ENCODE data around the gene IDS.
"Not testable (repeated sequence)": the region's sequence is repeated elsewhere in the genome, so short reads cannot be mapped to it uniquely, and the experiment has no call there.

The IDS gene

GRCh38 chrX:149504915-149505651 lies at the start of gene IDS:
TSS of gene IDS (minus strand) at chrX:149505306. CDS start at chrX:149505137, 169 bp downstream.
- peak; percentile 41 for DNase-seq (ENCODE audit: low read depth, low spot score)

- DNase-seq (ENCODE audit: low read depth, low spot score): not testable (repeated sequence)
Measured at GRCh38 chrX:149551939-149552248, 46.8 kb upstream of the IDS start.

- DNase-seq (ENCODE audit: low read depth, low spot score): not testable (repeated sequence)
Measured at GRCh38 chrX:149551245-149551938, 46.3 kb upstream of the IDS start.

- DNase-seq (ENCODE audit: low read depth, low spot score): not testable (repeated sequence)
Measured at GRCh38 chrX:149550454-149550853, 45.3 kb upstream of the IDS start.

- DNase-seq (ENCODE audit: low read depth, low spot score): not testable (repeated sequence)
Measured at GRCh38 chrX:149549701-149550100, 44.6 kb upstream of the IDS start, which contains the start of gene HSFX3. TSS of gene HSFX3 (minus strand) at chrX:149549924. CDS start at chrX:149549852, 72 bp downstream.

- DNase-seq (ENCODE audit: low read depth, low spot score): not testable (repeated sequence)
Measured at GRCh38 chrX:149547782-149548181, 42.7 kb upstream of the IDS start.

GRCh38 chrX:149546962-149547361 lies 41.9 kb upstream of the IDS start:
- DNase-seq (ENCODE audit: low read depth, low spot score): not testable (repeated sequence)

GRCh38 chrX:149545545-149546543 lies 40.7 kb upstream of the IDS start:
- not testable (repeated sequence) for DNase-seq (ENCODE audit: low read depth, low spot score)

- no peak for DNase-seq (ENCODE audit: low read depth, low spot score)
Measured at GRCh38 chrX:149541521-149542047, 36.5 kb upstream of the IDS start.

GRCh38 chrX:149540621-149541520 lies 35.8 kb upstream of the IDS start, which contains the start of gene EOLA1:
TSS of gene EOLA1 (plus strand) at chrX:149541012. CDS start at chrX:149545631, 4,619 bp downstream.
- DNase-seq (ENCODE audit: low read depth, low spot score): peak; percentile 78

- peak; percentile 57 for DNase-seq (ENCODE audit: low read depth, low spot score)
Measured at GRCh38 chrX:149540131-149540620, 35.1 kb upstream of the IDS start.

- peak; percentile 71 for DNase-seq (ENCODE audit: low read depth, low spot score)
Measured at GRCh38 chrX:149539283-149540130, 34.4 kb upstream of the IDS start.

- not testable (repeated sequence) for DNase-seq (ENCODE audit: low read depth, low spot score)
Measured at GRCh38 chrX:149537474-149537873, 32.4 kb upstream of the IDS start.

GRCh38 chrX:149534926-149535602 lies 30.0 kb upstream of the IDS start:
- DNase-seq (ENCODE audit: low read depth, low spot score): not testable (repeated sequence)

- not testable (repeated sequence) for DNase-seq (ENCODE audit: low read depth, low spot score)
Measured at GRCh38 chrX:149533999-149534398, 28.9 kb upstream of the IDS start.

GRCh38 chrX:149532868-149533267 lies 27.8 kb upstream of the IDS start:
- not testable (repeated sequence) for DNase-seq (ENCODE audit: low read depth, low spot score)

GRCh38 chrX:149531599-149531998 lies 26.5 kb upstream of the IDS start:
- DNase-seq (ENCODE audit: low read depth, low spot score): no peak

GRCh38 chrX:149528381-149528780 lies 23.3 kb upstream of the IDS start:
- DNase-seq (ENCODE audit: low read depth, low spot score): no peak

- DNase-seq (ENCODE audit: low read depth, low spot score): no peak
Measured at GRCh38 chrX:149527705-149528104, 22.6 kb upstream of the IDS start.
